Smooth muscle cell (in vitro differentiated cells): Measurements from ENCODE around the gene GRK5. TPM values are rescaled to one million over a fixed set of nuclear protein-coding genes. Genes with fewer than 3 reads are reported as not detected.

ENCODE experiments used
- DNase-seq: peaks from one replicate; lab custom pipeline; 2025; ENCODE audit not compliant: unreplicated experiment; lab: John Stamatoyannopoulos, UW
- H2AFZ ChIP-seq: fragments of 200-600 bp; sonication (generic); 2 replicates; pipeline ENCODE4 v1.6.0; 2016; ENCODE audit warnings: antibody characterized with exemption, low read depth, mild to moderate bottlenecking
- H3F3A ChIP-seq: fragments of 200-600 bp; sonication (generic); 2 replicates; pipeline ENCODE4 v1.6.0; 2017; ENCODE audit warnings: antibody characterized with exemption, low read depth
- H3K27ac ChIP-seq: fragments of 200-600 bp; sonication (generic); 2 replicates; pipeline ENCODE4 v1.5.1; 2016; ENCODE audit warnings: low read depth, mild to moderate bottlenecking
- H3K27me3 ChIP-seq: fragments of 200-600 bp; sonication (generic); 2 replicates; pipeline ENCODE4 v1.6.1; 2016; ENCODE audit warnings: low read depth, mild to moderate bottlenecking
- H3K36me3 ChIP-seq: fragments of 200-600 bp; sonication (generic); 2 replicates; pipeline ENCODE4 v1.5.1; 2016; ENCODE audit warnings: low read depth
- H3K4me1 ChIP-seq: fragments of 200-600 bp; sonication (generic); 2 replicates; pipeline ENCODE4 v1.5.1; 2016; ENCODE audit warnings: low read depth
- H3K4me2 ChIP-seq: fragments of 200-600 bp; sonication (generic); 2 replicates; pipeline ENCODE4 v1.6.0; 2016; ENCODE audit warnings: mild to moderate bottlenecking
- H3K4me3 ChIP-seq: fragments of 200-600 bp; sonication (generic); 2 replicates; pipeline ENCODE4 v1.5.1; 2016; ENCODE audit warnings: mild to moderate bottlenecking
- H3K79me2 ChIP-seq: fragments of 200-600 bp; sonication (generic); 2 replicates; pipeline ENCODE4 v1.6.0; 2016; ENCODE audit warnings: low read depth, mild to moderate bottlenecking
- H3K9ac ChIP-seq: fragments of 200-600 bp; sonication (generic); 2 replicates; pipeline ENCODE4 v1.6.0; 2016; ENCODE audit warnings: low read depth
- H3K9me3 ChIP-seq: fragments of 200-600 bp; sonication (generic); replicated peaks from 2 replicates; pipeline ENCODE4 v1.5.1; 2016; ENCODE audit warnings: low read depth
- H4K20me1 ChIP-seq: fragments of 200-600 bp; sonication (generic); 2 replicates; pipeline ENCODE4 v1.6.0; 2016; ENCODE audit warnings: low read depth
- CTCF ChIP-seq: fragments of 200-600 bp; sonication (generic); IDR thresholded peaks from 2 replicates; pipeline ENCODE4 v1.5.1; 2017; ENCODE audit warnings: borderline replicate concordance, mild to moderate bottlenecking, antibody characterized with exemption; ENCODE audit not compliant: insufficient read depth, poor library complexity, severe bottlenecking
- WGBS: methylation state at CpG from one replicate; pipeline ENCODE4 v1.1.7; 2016; ENCODE audit warnings: low lambda C conversion rate; 5-methylcytosine and 5-hydroxymethylcytosine counted together
- polyA plus RNA-seq: library from polyadenylated mRNA; unstranded; fragments of >200 nt; fragmentation: Nextera tagmentation; extraction: Ambion mirVana; gene quantifications from 2 replicates; pipeline ENCODE4 v1.2.1, GENCODE V29; 2016
- total RNA-seq: library from RNA; depleted of rRNA; stranded (reverse); fragments of >200 nt; gene quantifications from 2 replicates; pipeline ENCODE4 v1.2.3, GENCODE V29; 2014

GRK5 gene
- total and polyA plus RNA-seq, 2 experiments from 2014 or later: 4.4 to 5.2 TPM

GRCh38 chr10:119406601-119407253 is 199.4 kb downstream of the GRK5 start:
- no peak for TF ChIP-seq CTCF
- Histone ChIP-seq H3K4me3 (no peak overlapping the region), H3K79me2 (no peaks in the 10 kb centered on the region), H2AFZ (no peak overlapping the region), H3K4me2 (no peak overlapping the region), H3K4me1 (peaks cover 10% of the 10 kb centered on the region), H3K9me3 (no peaks in the 10 kb centered on the region), H3K9ac (no peak overlapping the region), H3K27ac (no peak overlapping the region), H3F3A (no peaks in the 10 kb centered on the region), H4K20me1 (no peaks in the 10 kb centered on the region), H3K27me3 (no peaks in the 10 kb centered on the region), H3K36me3 (no peaks in the 10 kb centered on the region)
- 77% methylated on average over 7 of the region's 7 CpGs for WGBS
- DNase-seq: no peak

DNA sequence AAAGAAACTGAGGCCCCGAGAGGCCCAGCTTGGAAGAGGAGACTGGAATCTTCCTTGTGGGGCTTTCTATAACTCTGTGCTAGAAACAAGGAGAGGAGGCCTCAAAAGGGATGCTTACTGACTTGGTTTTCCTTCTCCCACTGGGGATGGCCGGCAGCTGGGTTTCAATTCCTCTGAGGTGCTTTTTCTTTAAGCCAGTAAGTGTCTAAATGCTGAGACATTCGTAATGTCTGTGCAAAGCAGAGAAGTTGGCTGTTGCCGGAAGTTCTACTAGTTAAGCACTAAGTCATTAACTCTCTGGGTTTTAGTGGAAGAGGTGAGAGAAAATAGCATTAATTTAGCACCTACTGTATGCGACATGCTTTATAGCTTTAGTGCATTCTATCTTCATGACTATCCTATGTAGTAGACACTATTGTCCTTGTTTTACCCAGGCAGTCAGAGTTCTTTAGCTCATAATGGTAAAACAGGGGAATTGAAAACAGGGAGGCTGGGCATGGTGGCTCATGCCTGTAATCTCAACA is 199.9 kb downstream of the GRK5 start:
- TF ChIP-seq CTCF: no peak
- Histone ChIP-seq H3K4me2 (no peak overlapping the region), H3K36me3 (no peaks in the 10 kb centered on the region), H3K9me3 (no peaks in the 10 kb centered on the region), H3K4me3 (no peak overlapping the region), H3K27me3 (no peaks in the 10 kb centered on the region), H3K9ac (no peak overlapping the region), H3F3A (no peaks in the 10 kb centered on the region), H3K4me1 (peaks cover 10% of the 10 kb centered on the region), H2AFZ (no peak overlapping the region), H4K20me1 (no peaks in the 10 kb centered on the region), H3K79me2 (no peaks in the 10 kb centered on the region), H3K27ac (no peak overlapping the region)
- 87% methylated on average over 5 of the region's 5 CpGs for WGBS
- no peak for DNase-seq

- H3K4me2 ChIP-seq: no peak overlapping the region
- no peaks in the 10 kb centered on the region for H3K27me3 ChIP-seq
- H3K4me1 ChIP-seq: peaks cover 14% of the 10 kb centered on the region
- H3K9me3 ChIP-seq: no peaks in the 10 kb centered on the region
- no peak for DNase-seq
- no peaks in the 10 kb centered on the region for H3F3A ChIP-seq
- no peaks in the 10 kb centered on the region for H4K20me1 ChIP-seq
- H3K36me3 ChIP-seq: no peaks in the 10 kb centered on the region
- no peak overlapping the region for H3K27ac ChIP-seq
- no peak overlapping the region for H2AFZ ChIP-seq
- H3K9ac ChIP-seq: no peak overlapping the region
- no peak for TF ChIP-seq CTCF
- no peak overlapping the region for H3K4me3 ChIP-seq
- no peaks in the 10 kb centered on the region for H3K79me2 ChIP-seq
- WGBS: 98% methylated on average over 4 of the region's 4 CpGs
Observed at GRCh38 chr10:119408072-119408471, 200.7 kb downstream of the GRK5 start.

DNA sequence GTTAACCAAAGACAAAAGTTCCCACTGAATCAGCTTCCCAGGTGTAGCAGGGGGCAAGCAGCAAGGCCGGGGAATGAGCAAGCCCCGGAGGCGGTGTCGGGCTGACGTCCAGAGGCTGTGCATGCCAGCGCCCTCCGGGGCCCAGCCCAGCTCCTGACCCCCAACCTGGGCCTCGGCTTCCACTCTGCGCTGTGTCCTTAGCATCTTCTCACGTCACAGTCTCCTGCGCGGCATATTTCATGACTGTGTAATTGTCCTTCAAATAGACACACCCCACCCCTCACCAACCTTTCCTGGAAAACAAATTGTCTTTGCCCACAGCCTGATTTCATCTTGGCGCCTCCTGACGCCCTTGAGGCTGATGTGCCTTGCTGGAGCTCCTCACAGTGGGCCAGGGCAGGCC is 201.6 kb downstream of the GRK5 start:
- H3K27me3 ChIP-seq: no peaks in the 10 kb centered on the region
- H3K9ac ChIP-seq: no peak overlapping the region
- no peak overlapping the region for H3K4me3 ChIP-seq
- H3K4me1 ChIP-seq: peaks cover 20% of the 10 kb centered on the region
- no peaks in the 10 kb centered on the region for H4K20me1 ChIP-seq
- no peaks in the 10 kb centered on the region for H3K79me2 ChIP-seq
- no peaks in the 10 kb centered on the region for H3K36me3 ChIP-seq
- H2AFZ ChIP-seq: no peak overlapping the region
- H3K4me2 ChIP-seq: no peak overlapping the region
- peaks cover 4% of the 10 kb centered on the region for H3F3A ChIP-seq
- no peak overlapping the region for H3K27ac ChIP-seq
- no peaks in the 10 kb centered on the region for H3K9me3 ChIP-seq
- 86% methylated on average over 14 of the region's 14 CpGs for WGBS
- no peak for TF ChIP-seq CTCF
- DNase-seq: no peak
